Testis (tissue), 2 donors: ENCODE measurements around the gene GRID2.

Source experiments
- POLR2A ChIP-seq: fragments of 450-650 bp; IDR thresholded peaks from one replicate; pipeline ENCODE4 v1.6.1; 2017; ENCODE audit warnings: antibody characterized with exemption, mild to moderate bottlenecking, moderate library complexity
- TF ChIP-seq, protein P1 (sequence below), 3 experiments: fragments of 450-650 bp in 2 of 3; fragments of 200-600 bp in 1 of 3; sonication (generic) in 1 of 3; IDR thresholded peaks; one replicate each; pipeline ENCODE4 v1.5.1; 2016 to 2019; ENCODE audit warnings: antibody characterized with exemption in 3 of 3, mild to moderate bottlenecking in 2 of 3, moderate library complexity in 1 of 3

DNA sequence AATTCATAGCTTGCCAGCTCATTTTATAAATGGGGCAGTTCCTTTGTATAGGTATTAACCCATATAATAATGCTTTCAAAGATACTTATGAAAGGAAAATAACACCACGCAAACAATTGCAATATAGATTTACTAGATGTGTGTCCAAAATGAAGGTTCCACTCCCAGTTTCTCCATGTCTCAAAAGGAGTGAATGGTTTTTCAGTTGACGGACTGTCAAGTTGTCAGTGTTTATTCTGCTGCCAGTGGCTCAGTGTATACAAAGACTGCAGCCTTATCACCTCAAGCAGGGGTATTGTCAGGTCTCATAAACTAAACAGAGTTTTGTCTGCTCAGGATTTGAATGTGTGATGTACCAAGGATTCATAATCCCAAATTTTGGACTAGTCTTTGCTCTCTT, 939.5 kb downstream of the GRID2 start:
- TF ChIP-seq, protein P1, sequence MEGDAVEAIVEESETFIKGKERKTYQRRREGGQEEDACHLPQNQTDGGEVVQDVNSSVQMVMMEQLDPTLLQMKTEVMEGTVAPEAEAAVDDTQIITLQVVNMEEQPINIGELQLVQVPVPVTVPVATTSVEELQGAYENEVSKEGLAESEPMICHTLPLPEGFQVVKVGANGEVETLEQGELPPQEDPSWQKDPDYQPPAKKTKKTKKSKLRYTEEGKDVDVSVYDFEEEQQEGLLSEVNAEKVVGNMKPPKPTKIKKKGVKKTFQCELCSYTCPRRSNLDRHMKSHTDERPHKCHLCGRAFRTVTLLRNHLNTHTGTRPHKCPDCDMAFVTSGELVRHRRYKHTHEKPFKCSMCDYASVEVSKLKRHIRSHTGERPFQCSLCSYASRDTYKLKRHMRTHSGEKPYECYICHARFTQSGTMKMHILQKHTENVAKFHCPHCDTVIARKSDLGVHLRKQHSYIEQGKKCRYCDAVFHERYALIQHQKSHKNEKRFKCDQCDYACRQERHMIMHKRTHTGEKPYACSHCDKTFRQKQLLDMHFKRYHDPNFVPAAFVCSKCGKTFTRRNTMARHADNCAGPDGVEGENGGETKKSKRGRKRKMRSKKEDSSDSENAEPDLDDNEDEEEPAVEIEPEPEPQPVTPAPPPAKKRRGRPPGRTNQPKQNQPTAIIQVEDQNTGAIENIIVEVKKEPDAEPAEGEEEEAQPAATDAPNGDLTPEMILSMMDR (IDR thresholded peaks at IDR 0.05): no peak
- TF ChIP-seq POLR2A: no peak
